IMR-90 (cell line): ENCODE measurements around the gene CNPY2. TPM values are rescaled to one million over a fixed set of nuclear protein-coding genes. Genes with fewer than 3 reads are reported as not detected.

Source experiments
- ATAC-seq: fragments of 200-7000 bp; cut with Tn5 transposase; 2 replicates; pipeline ENCODE4 v1.9.1; 2020; ENCODE audit warnings: low read depth, mild to moderate bottlenecking, moderate library complexity
- BruUV-seq: library from RNA; stranded (reverse); fragments of 400-500 nt; replicated peaks from 2 replicates; lab custom pipeline; 2021; lab: Mats Ljungman, UMichigan
- CTCF ChIA-PET: fragments of 300-600 bp; formaldehyde crosslinking; extraction: SDS; loops from one replicate; lab custom pipeline; 2021; ENCODE audit warnings: antibody characterized with exemption; lab: Yijun Ruan, JAX
- POLR2A ChIA-PET: fragments of 300-600 bp; sonication (Branson Sonifier 250); formaldehyde crosslinking; loops from one replicate; lab custom pipeline; 2022; ENCODE audit warnings: antibody characterized with exemption; ENCODE audit not compliant: unreplicated experiment; lab: Charles Lee
- DNase-seq: peaks from one replicate; pipeline ENCODE4 v3.0.0; 2013
- H2AFZ ChIP-seq: replicated peaks from 2 replicates; pipeline ENCODE3; 2013; ENCODE audit warnings: low read length, mild to moderate bottlenecking; ENCODE audit not compliant: poor library complexity
- H2AK5ac ChIP-seq: 2 replicates; pipeline ENCODE4 v1.6.1; 2013; ENCODE audit warnings: low read depth, low read length, inconsistent platforms
- H2AK9ac ChIP-seq: replicated peaks from 2 replicates; pipeline ENCODE3; 2013; ENCODE audit warnings: mild to moderate bottlenecking, low read depth, low read length, moderate library complexity; ENCODE audit not compliant: poor library complexity
- H2BK120ac ChIP-seq: 2 replicates; pipeline ENCODE4 v1.6.1; 2013; ENCODE audit warnings: low read depth, low read length, inconsistent platforms
- H2BK15ac ChIP-seq: 3 replicates; pipeline ENCODE4 v1.6.1; 2013; ENCODE audit warnings: low read depth, low read length, inconsistent platforms
- H2BK20ac ChIP-seq: 2 replicates; pipeline ENCODE4 v1.6.1; 2013; ENCODE audit warnings: low read depth, mild to moderate bottlenecking, inconsistent platforms, low read length, moderate library complexity
- H2BK5ac ChIP-seq: 2 replicates; pipeline ENCODE4 v1.6.1; 2013; ENCODE audit warnings: mild to moderate bottlenecking, low read depth, low read length, inconsistent platforms; ENCODE audit not compliant: poor library complexity, severe bottlenecking
- H3K14ac ChIP-seq: replicated peaks from 2 replicates; pipeline ENCODE4 v1.6.1; 2013; ENCODE audit warnings: low read depth, low read length, inconsistent platforms
- H3K18ac ChIP-seq: 2 replicates; pipeline ENCODE4 v1.6.1; 2013; ENCODE audit warnings: low read depth, low read length, control low read depth
- H3K23ac ChIP-seq: 2 replicates; pipeline ENCODE4 v1.6.1; 2013; ENCODE audit warnings: low read depth, low read length, inconsistent platforms
- H3K27ac ChIP-seq: 2 replicates; pipeline ENCODE4 v1.5.1; 2013; ENCODE audit warnings: mild to moderate bottlenecking, control low read depth, low read length; ENCODE audit not compliant: insufficient read depth
- H3K27me3 ChIP-seq: 2 replicates; pipeline ENCODE4 v1.6.1; 2013; ENCODE audit warnings: low read length; ENCODE audit not compliant: control insufficient read depth, insufficient read depth
- H3K36me3 ChIP-seq: 2 replicates; pipeline ENCODE4 v1.6.1; 2013; ENCODE audit warnings: low read length, mixed read lengths; ENCODE audit not compliant: control insufficient read depth, insufficient read depth
- H3K4ac ChIP-seq: 2 replicates; pipeline ENCODE4 v1.6.1; 2013; ENCODE audit warnings: low read depth, low read length, inconsistent platforms
- H3K4me1 ChIP-seq: 2 replicates; pipeline ENCODE4 v1.6.1; 2013; ENCODE audit warnings: low read length, mixed read lengths; ENCODE audit not compliant: control insufficient read depth, insufficient read depth
- H3K4me2 ChIP-seq: 2 replicates; pipeline ENCODE4 v1.6.1; 2013; ENCODE audit warnings: low read depth, mild to moderate bottlenecking, control low read depth, low read length, moderate library complexity
- H3K4me3 ChIP-seq: 2 replicates; pipeline ENCODE4 v1.5.1; 2013; ENCODE audit warnings: low read depth, mild to moderate bottlenecking, control low read depth, low read length, moderate library complexity; ENCODE audit not compliant: insufficient read depth
- H3K56ac ChIP-seq: 2 replicates; pipeline ENCODE4 v1.6.1; 2013; ENCODE audit warnings: low read length, inconsistent platforms; ENCODE audit not compliant: insufficient read depth; ENCODE audit errors: extremely low read depth
- H3K79me1 ChIP-seq, 2 experiments: 2 replicates each; pipeline ENCODE4 v1.6.1; 2013; ENCODE audit warnings: low read length in 2 of 2, inconsistent platforms in 1 of 2, low read depth in 1 of 2
- H3K9ac ChIP-seq: 2 replicates; pipeline ENCODE4 v1.6.1; 2013; ENCODE audit warnings: low read depth, low read length, control low read depth
- H3K9me1 ChIP-seq: 2 replicates; pipeline ENCODE4 v1.6.1; 2013; ENCODE audit warnings: low read length, inconsistent platforms; ENCODE audit not compliant: insufficient read depth
- H3K9me3 ChIP-seq: 2 replicates; pipeline ENCODE4 v1.6.1; 2013; ENCODE audit warnings: low read length; ENCODE audit not compliant: control insufficient read depth, insufficient read depth
- H4K20me1 ChIP-seq: 2 replicates; pipeline ENCODE4 v1.6.1; 2013; ENCODE audit warnings: low read length, inconsistent platforms; ENCODE audit not compliant: insufficient read depth
- H4K5ac ChIP-seq: 2 replicates; pipeline ENCODE4 v1.6.1; 2013; ENCODE audit warnings: mild to moderate bottlenecking, low read depth, low read length, control low read depth
- H4K8ac ChIP-seq, 2 experiments: 2 replicates each; pipeline ENCODE4 v1.6.1; 2013; ENCODE audit warnings: low read depth in 2 of 2, low read length in 2 of 2, control low read depth in 1 of 2, inconsistent platforms in 1 of 2
- H4K91ac ChIP-seq: 2 replicates; pipeline ENCODE4 v1.6.1; 2013; ENCODE audit warnings: low read depth, low read length, inconsistent platforms; ENCODE audit not compliant: insufficient read depth
- BHLHE40 ChIP-seq: fragments of 150-350 bp; IDR thresholded peaks from 2 replicates; pipeline ENCODE4 v1.6.1; 2016; ENCODE audit warnings: mild to moderate bottlenecking, low read depth, low read length
- CEBPB ChIP-seq: IDR thresholded peaks from 2 replicates; pipeline ENCODE4 v1.6.1; 2012; ENCODE audit warnings: low read depth, low read length, improper control_type of control experiment
- CHD1 ChIP-seq: IDR thresholded peaks from 2 replicates; pipeline ENCODE4 v1.6.1; 2012; ENCODE audit warnings: low read depth, low read length, improper control_type of control experiment
- FOS ChIP-seq: fragments of 150-350 bp; IDR thresholded peaks from 2 replicates; pipeline ENCODE4 v1.6.1; 2016; ENCODE audit warnings: low read depth, low read length
- MAFK ChIP-seq: IDR thresholded peaks from 2 replicates; pipeline ENCODE4 v1.6.1; 2012; ENCODE audit warnings: low read depth, low read length, improper control_type of control experiment
- MAZ ChIP-seq: IDR thresholded peaks from 2 replicates; pipeline ENCODE4 v1.6.1; 2012; ENCODE audit warnings: low read depth, mild to moderate bottlenecking, low read length, improper control_type of control experiment, moderate library complexity, borderline replicate concordance
- MXI1 ChIP-seq: IDR thresholded peaks from 2 replicates; pipeline ENCODE4 v1.6.1; 2012; ENCODE audit warnings: low read depth, mild to moderate bottlenecking, low read length, moderate library complexity, borderline replicate concordance
- NFE2L2 ChIP-seq: fragments of 150-350 bp; IDR thresholded peaks from 2 replicates; pipeline ENCODE4 v1.6.1; 2016; ENCODE audit warnings: low read depth, mild to moderate bottlenecking, low read length
- POLR2A ChIP-seq: IDR thresholded peaks from 2 replicates; pipeline ENCODE4 v1.6.1; 2012; ENCODE audit warnings: mild to moderate bottlenecking, low read depth, low read length
- RAD21 ChIP-seq: IDR thresholded peaks from 2 replicates; pipeline ENCODE4 v1.6.1; 2012; ENCODE audit warnings: low read length, improper control_type of control experiment
- RCOR1 ChIP-seq: IDR thresholded peaks from 2 replicates; pipeline ENCODE4 v1.6.1; 2012; ENCODE audit warnings: mild to moderate bottlenecking, low read length, improper control_type of control experiment; ENCODE audit not compliant: insufficient replicate concordance
- RFX5 ChIP-seq: IDR thresholded peaks from 2 replicates; pipeline ENCODE4 v1.8.0; 2012; ENCODE audit warnings: low read depth, mild to moderate bottlenecking, low read length, moderate library complexity
- SMC3 ChIP-seq: fragments of 150-350 bp; IDR thresholded peaks from 2 replicates; pipeline ENCODE4 v1.6.1; 2016; ENCODE audit warnings: low read depth, mild to moderate bottlenecking, antibody characterized with exemption, low read length, moderate library complexity
- WGBS, 2 experiments: methylation state at CpG; one replicate each; pipeline versions ENCODE4 v1.1.5 to v1.1.7; 2013; ENCODE audit warnings: missing lambda C conversion rate in 2 of 2; ENCODE audit not compliant: insufficient read length in 1 of 2; ENCODE audit errors: extremely low coverage in 2 of 2; 5-methylcytosine and 5-hydroxymethylcytosine counted together
- dilution Hi-C: fragments of 300-500 bp; cut with HindIII; formaldehyde crosslinking; loops from one replicate; pipeline ENCODE4 v1.14.3; 2018; ENCODE audit warnings: low sequenced_read_pairs; ENCODE audit not compliant: unreplicated experiment
- in situ Hi-C: fragments of 300-500 bp; cut with MboI; formaldehyde crosslinking; loops from 3 replicates; pipeline ENCODE4 v1.14.3; 2019; ENCODE audit warnings: low sequenced_read_pairs, inconsistent platforms, mixed read lengths
- intact Hi-C: fragments of 100-400 bp; cut with micrococcal nuclease; formaldehyde crosslinking; loops from 2 replicates; pipeline ENCODE4 v1.10.0; 2022
- polyA plus RNA-seq, 3 experiments: library from polyadenylated mRNA; depleted of rRNA; stranded (reverse); fragments of >200 nt; gene quantifications; 2 replicates each; pipeline ENCODE4 v1.2.3, GENCODE V29; 2012; ENCODE audit warnings: low replicate concordance in 1 of 3
- total RNA-seq: library from RNA; depleted of rRNA; stranded (reverse); fragments of >200 nt; gene quantifications from 2 replicates; pipeline ENCODE4 v1.2.3, GENCODE V29; 2012
- TF ChIP-seq, protein P1 (sequence below): conservative IDR thresholded peaks from 2 replicates; pipeline ENCODE4 v1.5.1; 2012; ENCODE audit warnings: mild to moderate bottlenecking, low read depth, low read length, improper control_type of control experiment
- TF ChIP-seq, protein P2 (sequence below): fragments of 150-350 bp; IDR thresholded peaks from 2 replicates; pipeline ENCODE4 v1.6.1; 2017; ENCODE audit warnings: mild to moderate bottlenecking, antibody characterized with exemption, low read length, low read depth
- TF ChIP-seq, protein P3 (sequence below): fragments of 150-350 bp; IDR thresholded peaks from 2 replicates; pipeline ENCODE4 v1.6.1; 2016; ENCODE audit warnings: low read depth, mild to moderate bottlenecking, low read length, moderate library complexity, borderline replicate concordance

CNPY2 gene
- total and polyA plus RNA-seq, 2 of the 4 experiments (the other 2 are of a cell fraction): 65.2 to 175 TPM

DNA sequence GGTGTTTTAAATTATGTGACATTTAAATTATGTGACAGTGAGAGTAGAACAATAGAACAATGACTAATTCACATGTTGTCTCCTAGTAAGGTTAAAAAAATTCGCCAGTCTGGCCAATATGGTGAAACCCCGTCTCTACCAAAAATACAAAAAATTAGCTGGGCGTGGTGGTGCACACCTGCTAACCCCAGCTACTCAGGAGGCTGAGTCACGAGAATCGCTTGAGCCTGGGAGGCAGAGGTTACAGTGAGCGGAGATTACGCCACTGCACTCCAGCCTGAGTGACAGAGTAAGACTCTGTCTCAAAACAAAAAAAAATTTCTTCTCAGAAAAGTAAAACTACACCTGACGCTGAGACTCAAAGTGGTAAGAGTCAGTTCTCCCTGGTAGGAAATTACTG is 18.4 kb downstream of the CNPY2 start:
- no peak overlapping the region for H3K14ac ChIP-seq
- H3K79me1 ChIP-seq: peaks cover 20 to 71% of the 10 kb centered on the region in 2 experiments
- dilution Hi-C loops: no loop called here
- peaks cover 9% of the 10 kb centered on the region; the same call in 1 of the 2 replicates for H3K4me1 ChIP-seq
- in situ Hi-C loops: no loop called here
- H3K18ac ChIP-seq: no peak overlapping the region
- H2BK15ac ChIP-seq: no peak overlapping the region
- no peak overlapping the region for H3K23ac ChIP-seq
- WGBS, 2 experiments: 96% methylated on average over 5 of the region's 8 CpGs; no CpG with 5 or more reads in 1 of the 2 experiments
- no peak overlapping the region for H2AK9ac ChIP-seq
- no peak for ATAC-seq
- BruUV-seq: no TSS peak
- H4K5ac ChIP-seq: no peak overlapping the region
- no peak overlapping the region for H3K9ac ChIP-seq
- H3K36me3 ChIP-seq: peaks cover 11% of the 10 kb centered on the region
- ChIA-PET CTCF (no interaction called here), POLR2A (interaction anchor here (0.6 to 1.2 kb wide), 2 partner anchors 9 to 19 kb away, joined by 6 read pairs; no protein-coding TSS in a partner anchor)
- no peak overlapping the region for H2AK5ac ChIP-seq
- H3K56ac ChIP-seq: no peak overlapping the region
- no peak overlapping the region for H3K4me3 ChIP-seq
- peaks cover 20% of the 10 kb centered on the region for H4K20me1 ChIP-seq
- no peak overlapping the region for H3K4me2 ChIP-seq
- no peak overlapping the region for H2AFZ ChIP-seq
- H2BK20ac ChIP-seq: no peak overlapping the region
- no peak overlapping the region for H3K4ac ChIP-seq
- H2BK120ac ChIP-seq: no peak overlapping the region
- H3K9me1 ChIP-seq: peaks cover 11% of the 10 kb centered on the region
- no peak overlapping the region for H3K27ac ChIP-seq
- no peaks in the 10 kb centered on the region for H3K27me3 ChIP-seq
- TF ChIP-seq SMC3: no peak
- TF ChIP-seq, protein P1, sequence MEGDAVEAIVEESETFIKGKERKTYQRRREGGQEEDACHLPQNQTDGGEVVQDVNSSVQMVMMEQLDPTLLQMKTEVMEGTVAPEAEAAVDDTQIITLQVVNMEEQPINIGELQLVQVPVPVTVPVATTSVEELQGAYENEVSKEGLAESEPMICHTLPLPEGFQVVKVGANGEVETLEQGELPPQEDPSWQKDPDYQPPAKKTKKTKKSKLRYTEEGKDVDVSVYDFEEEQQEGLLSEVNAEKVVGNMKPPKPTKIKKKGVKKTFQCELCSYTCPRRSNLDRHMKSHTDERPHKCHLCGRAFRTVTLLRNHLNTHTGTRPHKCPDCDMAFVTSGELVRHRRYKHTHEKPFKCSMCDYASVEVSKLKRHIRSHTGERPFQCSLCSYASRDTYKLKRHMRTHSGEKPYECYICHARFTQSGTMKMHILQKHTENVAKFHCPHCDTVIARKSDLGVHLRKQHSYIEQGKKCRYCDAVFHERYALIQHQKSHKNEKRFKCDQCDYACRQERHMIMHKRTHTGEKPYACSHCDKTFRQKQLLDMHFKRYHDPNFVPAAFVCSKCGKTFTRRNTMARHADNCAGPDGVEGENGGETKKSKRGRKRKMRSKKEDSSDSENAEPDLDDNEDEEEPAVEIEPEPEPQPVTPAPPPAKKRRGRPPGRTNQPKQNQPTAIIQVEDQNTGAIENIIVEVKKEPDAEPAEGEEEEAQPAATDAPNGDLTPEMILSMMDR: no peak
- TF ChIP-seq CHD1: no peak
- TF ChIP-seq MXI1: no peak
- TF ChIP-seq NFE2L2: no peak
- no peak for TF ChIP-seq FOS
- TF ChIP-seq, protein P2, sequence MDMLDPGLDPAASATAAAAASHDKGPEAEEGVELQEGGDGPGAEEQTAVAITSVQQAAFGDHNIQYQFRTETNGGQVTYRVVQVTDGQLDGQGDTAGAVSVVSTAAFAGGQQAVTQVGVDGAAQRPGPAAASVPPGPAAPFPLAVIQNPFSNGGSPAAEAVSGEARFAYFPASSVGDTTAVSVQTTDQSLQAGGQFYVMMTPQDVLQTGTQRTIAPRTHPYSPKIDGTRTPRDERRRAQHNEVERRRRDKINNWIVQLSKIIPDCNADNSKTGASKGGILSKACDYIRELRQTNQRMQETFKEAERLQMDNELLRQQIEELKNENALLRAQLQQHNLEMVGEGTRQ: no peak
- TF ChIP-seq BHLHE40: no peak
- TF ChIP-seq RAD21: no peak
- TF ChIP-seq POLR2A: no peak
- TF ChIP-seq MAFK: no peak
- no peak for TF ChIP-seq RCOR1
- no peak for TF ChIP-seq CEBPB
- TF ChIP-seq, protein P3, sequence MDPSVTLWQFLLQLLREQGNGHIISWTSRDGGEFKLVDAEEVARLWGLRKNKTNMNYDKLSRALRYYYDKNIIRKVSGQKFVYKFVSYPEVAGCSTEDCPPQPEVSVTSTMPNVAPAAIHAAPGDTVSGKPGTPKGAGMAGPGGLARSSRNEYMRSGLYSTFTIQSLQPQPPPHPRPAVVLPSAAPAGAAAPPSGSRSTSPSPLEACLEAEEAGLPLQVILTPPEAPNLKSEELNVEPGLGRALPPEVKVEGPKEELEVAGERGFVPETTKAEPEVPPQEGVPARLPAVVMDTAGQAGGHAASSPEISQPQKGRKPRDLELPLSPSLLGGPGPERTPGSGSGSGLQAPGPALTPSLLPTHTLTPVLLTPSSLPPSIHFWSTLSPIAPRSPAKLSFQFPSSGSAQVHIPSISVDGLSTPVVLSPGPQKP: no peak
- TF ChIP-seq MAZ: no peak
- no peak for TF ChIP-seq RFX5
- H4K8ac ChIP-seq: no peak overlapping the region
- intact Hi-C loops: no loop called here
- H3K9me3 ChIP-seq: no peaks in the 10 kb centered on the region
- H2BK5ac ChIP-seq: no peak overlapping the region
- H4K91ac ChIP-seq: no peak overlapping the region
- DNase-seq: no peak
